SK-N-SH (cell line): Measurements from ENCODE around the gene LYRM4.

Experiments
- EP300 ChIP-seq, 2 experiments: IDR thresholded peaks; 2 replicates each; pipeline versions ENCODE4 v1.4.0 to v1.6.1; 2012; ENCODE audit warnings: borderline replicate concordance in 1 of 2, low read depth in 1 of 2, low read length in 1 of 2
- EZH2phosphoT487 ChIP-seq: fragments of 200-600 bp; sonication (generic); IDR thresholded peaks from 2 replicates; pipeline ENCODE4 v1.6.1; 2017; ENCODE audit warnings: low read depth, mixed run types, mild to moderate bottlenecking, antibody characterized with exemption, moderate library complexity, borderline replicate concordance
- GATA2 ChIP-seq: sonication (generic); formaldehyde crosslinking; IDR thresholded peaks from 2 replicates; pipeline ENCODE4 v1.5.0; 2020; ENCODE audit warnings: mild to moderate bottlenecking, missing genetic modification reagents
- JUND ChIP-seq: IDR thresholded peaks from 2 replicates; pipeline ENCODE4 v1.4.0; 2012
- MXI1 ChIP-seq: IDR thresholded peaks from 2 replicates; pipeline ENCODE4 v1.6.1; 2012; ENCODE audit warnings: mild to moderate bottlenecking, low read depth, low read length, improper control_type of control experiment
- NFIC ChIP-seq: IDR thresholded peaks from 2 replicates; pipeline ENCODE4 v1.4.0; 2012; ENCODE audit warnings: borderline replicate concordance
- POLR2AphosphoS5 ChIP-seq: IDR thresholded peaks from 2 replicates; pipeline ENCODE4 v1.6.1; 2012; ENCODE audit warnings: low read depth, low read length
- RAD21 ChIP-seq: IDR thresholded peaks from 2 replicates; pipeline ENCODE4 v1.6.1; 2012; ENCODE audit warnings: mild to moderate bottlenecking, low read length
- RCOR1 ChIP-seq: fragments of 150-350 bp; IDR thresholded peaks from 2 replicates; pipeline ENCODE4 v1.6.1; 2017; ENCODE audit warnings: antibody characterized with exemption, low read length
- RFX5 ChIP-seq: IDR thresholded peaks from 2 replicates; pipeline ENCODE4 v1.6.1; 2012; ENCODE audit warnings: mild to moderate bottlenecking, improper control_type of control experiment, low read length
- RXRA ChIP-seq: IDR thresholded peaks from 2 replicates; pipeline ENCODE4 v1.4.0; 2012; ENCODE audit warnings: low read depth, mild to moderate bottlenecking, borderline replicate concordance
- TAF1 ChIP-seq: IDR thresholded peaks from 2 replicates; pipeline ENCODE4 v1.6.1; 2012; ENCODE audit warnings: low read depth, mild to moderate bottlenecking, low read length, moderate library complexity, borderline replicate concordance
- TF ChIP-seq, protein P1 (sequence below): fragments of 200-600 bp; sonication (generic); IDR thresholded peaks from 2 replicates; pipeline ENCODE4 v1.6.1; 2017; ENCODE audit warnings: antibody characterized with exemption, mild to moderate bottlenecking, moderate library complexity
- TF ChIP-seq, protein P2 (sequence below): fragments of 150-350 bp; IDR thresholded peaks from 2 replicates; pipeline ENCODE4 v1.6.1; 2016; ENCODE audit warnings: mild to moderate bottlenecking, low read depth, low read length

DNA sequence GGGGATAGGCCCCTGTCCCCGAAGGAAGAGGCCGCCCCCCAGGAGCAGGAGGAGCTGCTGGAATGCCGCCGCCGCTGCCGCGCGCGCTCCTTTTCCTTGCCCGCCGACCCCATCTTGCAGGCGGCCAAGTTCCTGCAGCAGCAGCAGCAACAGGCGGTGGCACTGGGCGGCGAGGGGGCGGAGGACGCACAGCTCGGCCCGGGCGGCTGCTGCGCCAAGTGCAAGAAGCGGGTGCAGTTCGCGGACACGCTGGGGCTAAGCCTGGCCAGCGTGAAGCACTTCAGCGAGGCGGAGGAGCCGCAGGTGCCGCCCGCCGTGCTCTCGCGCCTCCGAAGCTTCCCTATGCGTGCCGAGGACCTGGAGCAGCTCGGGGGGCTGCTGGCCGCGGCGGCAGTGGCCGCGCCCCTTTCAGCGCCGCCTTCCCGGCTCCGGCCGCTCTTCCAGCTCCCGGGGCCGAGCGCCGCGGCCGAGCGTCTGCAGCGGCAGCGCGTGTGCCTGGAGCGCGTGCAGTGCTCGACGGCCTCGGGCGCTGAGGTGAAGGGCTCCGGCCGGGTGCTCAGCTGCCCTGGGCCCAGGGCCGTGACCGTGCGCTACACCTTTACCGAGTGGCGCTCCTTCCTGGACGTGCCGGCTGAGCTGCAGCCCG, 175.0 kb downstream of the LYRM4 start:
- TF ChIP-seq RAD21 (no peak), POLR2AphosphoS5 (no peak), JUND (no peak), RCOR1 (no peak), RFX5 (no peak), GATA2 (CRISPR knock-in tag) (no peak), MXI1 (no peak), TAF1 (no peak), RXRA (no peak), EZH2phosphoT487 (no peak), EP300 (IDR thresholded peaks at IDR 0.05; ENCODE audit: borderline replicate concordance in 1 of 2, low read depth in 1 of 2, low read length in 1 of 2) (no peak), NFIC (no peak)
- TF ChIP-seq, protein P1, sequence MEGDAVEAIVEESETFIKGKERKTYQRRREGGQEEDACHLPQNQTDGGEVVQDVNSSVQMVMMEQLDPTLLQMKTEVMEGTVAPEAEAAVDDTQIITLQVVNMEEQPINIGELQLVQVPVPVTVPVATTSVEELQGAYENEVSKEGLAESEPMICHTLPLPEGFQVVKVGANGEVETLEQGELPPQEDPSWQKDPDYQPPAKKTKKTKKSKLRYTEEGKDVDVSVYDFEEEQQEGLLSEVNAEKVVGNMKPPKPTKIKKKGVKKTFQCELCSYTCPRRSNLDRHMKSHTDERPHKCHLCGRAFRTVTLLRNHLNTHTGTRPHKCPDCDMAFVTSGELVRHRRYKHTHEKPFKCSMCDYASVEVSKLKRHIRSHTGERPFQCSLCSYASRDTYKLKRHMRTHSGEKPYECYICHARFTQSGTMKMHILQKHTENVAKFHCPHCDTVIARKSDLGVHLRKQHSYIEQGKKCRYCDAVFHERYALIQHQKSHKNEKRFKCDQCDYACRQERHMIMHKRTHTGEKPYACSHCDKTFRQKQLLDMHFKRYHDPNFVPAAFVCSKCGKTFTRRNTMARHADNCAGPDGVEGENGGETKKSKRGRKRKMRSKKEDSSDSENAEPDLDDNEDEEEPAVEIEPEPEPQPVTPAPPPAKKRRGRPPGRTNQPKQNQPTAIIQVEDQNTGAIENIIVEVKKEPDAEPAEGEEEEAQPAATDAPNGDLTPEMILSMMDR: no peak
- TF ChIP-seq, protein P2, sequence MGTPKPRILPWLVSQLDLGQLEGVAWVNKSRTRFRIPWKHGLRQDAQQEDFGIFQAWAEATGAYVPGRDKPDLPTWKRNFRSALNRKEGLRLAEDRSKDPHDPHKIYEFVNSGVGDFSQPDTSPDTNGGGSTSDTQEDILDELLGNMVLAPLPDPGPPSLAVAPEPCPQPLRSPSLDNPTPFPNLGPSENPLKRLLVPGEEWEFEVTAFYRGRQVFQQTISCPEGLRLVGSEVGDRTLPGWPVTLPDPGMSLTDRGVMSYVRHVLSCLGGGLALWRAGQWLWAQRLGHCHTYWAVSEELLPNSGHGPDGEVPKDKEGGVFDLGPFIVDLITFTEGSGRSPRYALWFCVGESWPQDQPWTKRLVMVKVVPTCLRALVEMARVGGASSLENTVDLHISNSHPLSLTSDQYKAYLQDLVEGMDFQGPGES: no peak
